Kidney tubule cell (primary cell): ENCODE measurements around the gene DAPK3.
"Not testable (repeated sequence)": the region's sequence is repeated elsewhere in the genome, so short reads cannot be mapped to it uniquely, and the experiment has no call there.

Experiments used
- DNase-seq: peaks from one replicate; pipeline ENCODE4 v3.0.0-alpha.2; 2018; ENCODE audit warnings: low spot score

DAPK3 gene

GRCh38 chr19:3954107-3954506 lies 16.8 kb downstream of the DAPK3 start:
- no peak for DNase-seq

DNA sequence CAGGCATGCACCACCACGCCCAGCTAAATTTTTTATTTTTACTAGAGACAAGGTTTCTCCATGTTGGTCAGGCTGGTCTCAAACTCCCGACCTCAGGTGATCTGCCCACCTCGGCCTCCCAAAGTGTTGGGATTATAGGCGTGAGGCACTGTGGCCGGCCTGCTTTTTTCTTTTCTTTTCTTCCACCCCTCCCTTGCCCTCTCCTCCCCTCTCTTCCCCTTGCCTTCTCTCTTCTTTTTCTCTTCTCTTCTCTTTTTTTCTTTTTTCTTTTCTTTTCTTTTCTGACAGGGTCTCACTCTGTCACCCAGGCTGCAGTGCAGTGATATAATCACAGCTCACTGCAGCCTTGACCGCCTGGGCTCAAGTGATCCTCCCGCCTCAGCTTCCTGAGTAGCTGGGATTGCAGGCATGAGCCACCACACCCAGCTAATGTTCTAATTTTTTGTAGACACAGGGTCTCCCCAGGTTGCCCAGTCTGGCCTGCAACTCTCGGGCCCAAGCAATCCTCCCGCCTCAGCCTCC lies 18.1 kb downstream of the DAPK3 start:
- not testable (repeated sequence) for DNase-seq

DNA sequence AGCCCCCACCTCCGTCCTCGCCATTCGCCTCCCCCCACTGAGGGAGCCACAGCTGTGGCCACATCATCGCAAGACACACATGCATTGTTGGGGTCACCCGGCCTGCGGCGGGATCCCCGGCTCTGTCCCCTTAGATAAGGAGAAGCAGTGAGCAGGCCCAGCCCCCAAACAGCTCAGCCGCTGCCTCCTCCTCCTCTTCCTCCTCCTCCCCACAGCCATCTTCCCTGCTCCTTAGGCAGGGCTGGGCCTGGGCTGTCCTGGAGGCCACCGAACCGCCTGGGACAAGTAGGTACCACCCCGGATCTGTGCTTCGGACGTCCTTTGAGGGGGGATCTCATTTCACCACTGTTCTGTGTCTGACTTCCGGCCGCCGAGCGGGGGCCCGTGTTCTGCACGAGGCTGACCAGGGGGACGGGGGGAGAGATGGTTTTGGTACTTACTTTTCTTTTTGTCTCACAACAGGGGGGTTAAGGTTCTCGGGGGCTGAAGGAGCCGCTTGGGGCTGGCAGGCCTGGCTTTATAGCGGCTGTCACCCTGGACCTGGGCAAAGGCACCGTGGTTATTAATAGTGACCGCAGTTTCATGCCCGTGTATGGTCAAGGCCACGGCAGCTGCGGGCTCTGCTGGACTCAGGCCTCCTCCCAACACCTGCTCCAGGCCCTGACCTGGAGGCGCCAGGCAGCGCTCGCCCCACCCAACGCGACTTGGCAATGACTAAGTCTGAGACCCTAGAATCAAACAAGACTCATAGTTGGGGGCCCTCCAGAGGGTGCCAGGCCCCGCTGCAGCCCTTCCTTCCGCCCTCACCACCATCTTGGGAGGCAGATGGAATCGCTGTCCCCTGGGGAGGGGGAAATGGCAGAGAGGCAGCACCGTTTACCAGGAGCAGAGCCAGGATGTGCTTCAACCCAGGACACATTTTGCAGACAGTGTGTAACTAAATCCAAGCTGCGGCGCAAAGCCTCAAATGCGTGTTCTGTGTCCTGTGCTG lies 19.7 kb downstream of the DAPK3 start:
- DNase-seq: no peak

- no peak for DNase-seq
Measured at GRCh38 chr19:3949997-3950859, 20.7 kb downstream of the DAPK3 start.

GRCh38 chr19:3949294-3949693 lies 21.6 kb downstream of the DAPK3 start:
- DNase-seq: no peak

- not testable (repeated sequence) for DNase-seq
Measured at GRCh38 chr19:3947316-3947933, 23.5 kb downstream of the DAPK3 start.

DNA sequence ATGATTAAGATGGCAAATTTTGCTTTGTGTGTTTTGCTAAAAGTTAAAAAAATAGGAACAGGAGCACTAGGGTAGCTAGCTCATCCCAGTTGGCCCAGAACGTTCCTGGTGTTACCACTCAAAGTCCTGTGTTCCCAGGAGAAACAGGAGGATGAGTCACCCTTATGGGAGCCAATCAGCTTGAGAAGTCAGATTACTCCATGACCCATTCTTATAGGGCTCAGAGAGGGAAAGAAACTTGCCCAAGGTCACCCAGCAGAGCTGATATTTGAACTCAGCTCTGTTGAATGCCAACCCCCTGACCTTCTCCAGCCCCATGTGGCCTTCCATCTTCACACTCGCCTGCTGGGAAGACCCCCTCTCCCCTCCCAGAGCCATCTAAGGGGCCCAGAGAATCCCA lies 25.1 kb downstream of the DAPK3 start:
- no peak for DNase-seq

DNA sequence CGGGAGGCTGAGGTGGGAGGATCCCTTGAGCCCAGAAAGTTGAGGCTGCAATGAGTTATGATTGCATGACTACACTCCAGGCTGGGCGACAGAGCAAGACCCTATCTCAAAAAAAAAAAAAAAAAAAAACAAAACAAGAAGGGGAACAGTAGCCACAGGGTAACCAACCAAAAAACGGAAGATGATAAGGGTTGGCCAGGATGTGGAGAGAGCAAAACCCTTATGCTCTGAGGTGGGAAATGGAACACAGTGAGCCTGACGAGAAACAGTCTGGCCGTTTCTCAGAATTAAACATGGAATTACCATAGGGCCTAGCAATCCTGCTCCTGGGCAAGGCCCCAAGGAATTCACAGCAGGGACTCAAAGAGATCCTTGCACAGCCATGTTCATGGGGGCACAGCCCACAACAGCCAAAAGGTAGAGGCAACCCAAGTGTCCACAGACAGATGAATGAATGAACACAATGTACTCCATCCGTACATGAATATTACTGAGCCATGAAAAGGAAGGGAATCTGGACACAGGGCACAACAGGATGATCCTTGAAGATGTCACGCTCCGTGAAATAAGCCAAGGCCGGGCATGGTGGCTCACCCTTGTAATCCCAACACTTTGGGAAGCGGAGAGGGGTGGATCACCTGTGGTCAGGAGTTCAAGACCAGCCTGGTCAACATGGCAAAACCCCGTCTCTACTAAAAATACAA lies 26.7 kb downstream of the DAPK3 start:
- DNase-seq: no peak

DNA sequence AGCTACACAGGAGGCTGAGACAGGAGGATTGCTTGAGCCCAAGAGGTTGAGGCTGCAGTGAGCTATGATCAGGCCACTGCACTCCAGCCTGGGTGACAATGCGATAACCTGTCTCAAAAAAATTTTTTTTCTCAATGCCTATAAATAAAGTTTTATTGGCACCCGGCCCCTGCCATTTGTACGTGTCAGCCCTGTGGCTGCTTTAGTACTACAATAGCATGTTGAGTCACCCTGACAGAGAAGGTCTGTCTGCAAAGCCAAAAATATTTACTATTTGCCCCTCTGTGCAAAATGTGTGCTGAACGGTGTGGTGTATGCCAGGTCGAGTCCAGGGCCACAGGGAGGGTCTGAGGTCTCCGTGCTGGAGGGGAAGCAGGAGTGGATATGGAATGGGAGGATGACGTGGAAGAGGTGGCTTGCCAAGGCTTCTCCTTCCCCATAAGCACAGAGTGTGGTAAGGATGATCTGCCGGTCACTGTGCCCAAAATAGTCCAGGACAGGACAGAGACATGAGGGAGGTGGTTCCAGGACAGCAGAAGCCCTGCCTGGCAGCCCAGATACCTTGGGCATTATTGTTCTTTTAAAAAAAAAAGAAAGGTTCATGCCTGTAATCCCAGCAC lies 28.0 kb downstream of the DAPK3 start:
- DNase-seq: no peak

DNA sequence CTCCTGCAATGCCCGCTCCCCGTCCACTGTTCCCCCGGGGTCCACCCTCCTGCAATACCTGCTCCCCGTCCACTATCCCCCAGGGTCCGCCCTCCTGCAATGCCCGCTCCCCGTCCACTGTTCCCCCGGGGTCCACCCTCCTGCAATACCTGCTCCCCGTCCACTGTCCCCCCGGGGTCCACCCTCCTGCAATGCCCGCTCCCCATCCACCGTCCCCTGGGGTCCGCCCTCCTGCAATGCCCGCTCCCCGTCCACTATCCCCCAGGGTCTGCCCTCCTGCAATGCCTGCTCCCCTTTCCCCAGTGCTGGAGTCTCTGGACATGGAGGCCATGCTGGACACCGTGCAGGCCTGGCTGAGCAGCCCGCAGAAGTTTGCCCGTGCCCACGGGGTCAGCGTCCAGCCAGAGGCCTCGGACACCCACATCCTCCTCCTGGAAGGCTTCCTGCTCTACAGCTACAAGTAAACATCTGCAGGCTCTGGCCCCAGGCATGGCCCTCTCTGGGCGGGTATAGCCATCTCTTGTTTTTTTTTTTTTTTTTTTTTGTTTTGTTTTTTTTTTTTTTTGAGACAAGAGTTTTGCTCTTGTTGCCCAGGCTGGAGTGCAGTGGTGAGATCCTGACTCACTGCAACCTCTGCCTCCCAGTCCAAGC lies 32.5 kb downstream of the DAPK3 start:
- DNase-seq: not testable (repeated sequence)

DNA sequence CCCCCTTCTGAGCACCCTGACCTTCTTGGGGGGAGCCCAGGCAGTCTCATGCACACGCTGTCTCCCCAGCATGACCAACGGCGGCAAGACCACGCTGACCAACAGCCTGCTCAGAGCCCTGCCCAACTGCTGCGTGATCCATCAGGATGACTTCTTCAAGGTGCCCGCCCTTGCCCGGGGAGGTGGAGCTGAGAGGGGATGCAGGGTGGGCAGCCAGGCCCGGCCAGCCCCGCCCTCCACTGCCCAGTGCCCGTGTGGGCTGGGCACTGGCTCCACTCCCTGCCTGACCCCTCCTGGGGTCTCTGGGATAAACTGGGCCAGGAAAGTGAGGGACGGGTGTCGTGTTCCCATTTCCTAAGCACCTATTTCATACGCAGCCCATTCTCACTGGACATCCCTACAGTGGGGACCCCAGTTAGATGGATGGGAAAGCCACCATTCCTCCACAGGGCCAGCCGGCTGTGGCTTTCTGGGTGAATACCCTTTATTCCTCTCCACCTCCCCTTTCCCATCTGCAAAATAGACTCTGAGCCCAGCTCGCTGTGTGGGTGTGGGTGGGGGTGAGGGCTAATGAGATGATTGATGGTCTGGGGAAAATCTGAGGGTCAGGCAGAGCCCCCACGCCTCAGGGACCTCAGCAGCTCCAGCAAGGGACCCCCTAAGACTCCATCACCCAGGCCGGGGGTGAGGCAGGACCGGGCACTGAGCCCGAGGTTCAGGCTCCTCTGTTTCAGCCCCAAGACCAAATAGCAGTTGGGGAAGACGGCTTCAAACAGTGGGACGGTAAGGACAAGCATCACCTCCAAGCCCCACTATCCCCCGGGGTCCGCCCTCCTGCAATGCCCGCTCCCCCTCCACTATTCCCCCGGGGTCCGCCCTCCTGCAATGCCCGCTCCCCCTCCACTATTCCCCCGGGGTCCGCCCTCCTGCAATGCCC lies 34.1 kb downstream of the DAPK3 start:
- no peak for DNase-seq

DNA sequence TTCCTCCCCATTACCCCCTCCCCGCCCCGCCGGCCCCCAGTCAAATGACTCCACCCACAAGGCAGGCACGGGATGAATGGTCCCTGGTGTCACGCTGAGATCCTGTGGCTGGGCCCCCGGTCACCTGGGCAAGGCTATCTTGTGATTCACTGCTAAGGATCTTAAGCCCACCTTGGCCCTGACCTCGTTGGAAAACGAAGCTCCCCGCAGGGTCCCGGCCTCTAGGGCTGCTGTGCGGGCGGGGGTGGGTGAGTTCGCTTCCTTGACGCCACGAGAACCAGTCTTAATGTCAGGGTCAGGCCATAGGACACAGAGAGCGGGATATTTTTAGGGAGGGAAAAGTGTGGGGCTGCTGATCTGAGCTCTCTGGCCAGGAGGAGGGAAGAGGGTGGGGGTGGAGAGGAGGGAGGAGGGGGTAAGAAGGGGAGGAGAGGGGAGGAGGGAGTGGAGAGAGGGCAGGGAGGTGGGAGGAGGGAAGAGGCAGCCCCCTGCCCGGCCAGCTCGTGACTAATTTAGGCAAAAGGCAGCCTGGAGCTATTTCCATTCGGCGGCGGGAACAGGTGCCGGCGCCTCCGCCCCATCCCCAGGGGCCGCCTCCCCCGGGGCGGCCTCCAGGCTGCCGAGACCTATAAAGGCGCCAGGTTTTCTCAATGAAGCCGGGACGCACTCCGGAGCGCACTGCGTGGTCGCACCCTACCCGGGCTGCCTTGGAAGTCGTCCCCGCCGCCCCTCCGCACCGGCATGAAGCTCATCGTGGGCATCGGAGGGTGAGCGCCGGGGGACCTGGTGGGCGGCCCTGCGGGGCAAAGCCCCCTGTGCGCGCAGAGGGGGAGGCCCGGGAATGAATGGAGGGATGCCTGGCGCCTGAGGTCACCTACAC lies 37.7 kb downstream of the DAPK3 start, which contains the start of gene NMRK2:
Gene NMRK2, plus strand, starts transcription at position 139 of the 880 bp plus-strand sequence. Its CDS starts 603 bp downstream, at position 742.
- DNase-seq: no peak

DNA sequence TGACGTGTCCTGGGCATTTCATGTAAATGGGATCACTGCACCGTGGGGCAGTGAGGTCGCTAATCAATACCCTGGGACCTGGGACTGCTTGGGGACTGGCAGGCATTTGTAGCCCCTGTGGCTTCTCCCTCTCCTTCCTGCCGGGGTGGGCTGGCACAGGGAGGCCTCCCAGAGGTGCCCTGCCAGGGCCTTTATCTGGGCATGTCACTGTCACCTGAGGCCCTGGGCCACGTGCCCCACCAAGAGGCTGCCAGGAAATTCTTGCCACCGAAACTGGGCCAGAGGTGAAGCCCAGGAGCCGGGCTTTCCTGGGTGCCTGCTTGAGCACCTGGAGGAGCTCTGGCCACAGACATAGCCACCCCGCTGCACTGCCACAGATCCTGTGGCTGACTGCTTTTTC lies 39.9 kb downstream of the DAPK3 start:
- DNase-seq: no peak

GRCh38 chr19:3923912-3924311 lies 47.0 kb downstream of the DAPK3 start:
- no peak for DNase-seq

- DNase-seq: no peak
Measured at GRCh38 chr19:3923096-3923758, 47.7 kb downstream of the DAPK3 start.

DNA sequence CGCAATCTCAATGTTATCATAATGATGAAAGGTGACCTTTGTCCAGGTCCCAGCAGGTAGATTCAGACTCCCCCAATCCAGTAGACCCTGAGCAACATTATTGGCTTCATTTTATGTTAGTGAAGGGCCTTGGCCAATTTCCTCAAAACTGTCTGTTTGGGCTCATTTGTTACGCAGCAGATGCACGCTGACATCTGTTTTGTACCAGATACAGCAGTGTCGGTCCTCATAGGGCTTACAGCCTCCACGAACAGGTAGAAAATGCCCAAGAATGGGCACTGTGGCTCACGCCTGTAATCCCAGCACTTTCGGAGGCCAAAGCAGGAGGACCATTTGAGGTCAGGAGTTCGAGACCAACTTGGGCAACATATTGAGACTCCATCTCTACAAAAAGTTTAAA lies 51.1 kb downstream of the DAPK3 start:
- no peak for DNase-seq

DNA sequence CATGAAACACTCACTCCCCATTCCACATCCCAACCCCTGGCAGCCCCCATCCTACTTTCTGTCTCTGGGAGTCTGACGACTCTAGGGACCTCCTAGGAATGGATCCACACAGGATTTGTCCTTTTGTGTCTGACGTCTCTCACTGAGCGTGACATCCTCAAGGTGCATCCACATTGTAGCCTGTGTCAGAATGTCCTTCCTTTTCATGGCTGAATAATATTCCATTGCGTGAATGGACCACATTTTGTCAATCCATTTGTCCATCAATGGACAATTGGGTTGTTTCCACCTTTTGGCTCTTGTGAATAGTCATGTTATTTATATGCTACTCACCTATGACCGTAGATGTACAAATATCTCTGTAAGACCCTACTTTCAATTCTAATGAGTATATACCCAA lies 54.9 kb downstream of the DAPK3 start:
- no peak for DNase-seq

DNA sequence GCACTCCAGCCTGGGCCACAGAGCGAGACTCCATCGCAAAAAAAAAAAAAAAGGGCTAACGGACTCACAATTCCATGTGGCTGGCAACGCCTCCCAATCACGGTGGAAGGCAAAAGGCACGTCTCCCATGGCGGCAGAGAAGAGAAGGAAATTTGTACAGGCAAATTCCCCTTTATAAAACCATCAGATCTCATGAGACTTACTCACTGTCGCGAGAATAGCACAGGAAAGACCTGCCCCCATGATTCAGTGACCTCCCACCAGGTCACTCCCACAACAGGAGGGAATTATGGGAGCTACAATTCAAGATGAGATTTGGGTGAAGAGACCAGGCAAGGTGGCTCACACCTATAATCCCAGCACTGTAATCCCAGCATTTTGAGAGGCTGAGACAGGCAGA lies 56.7 kb downstream of the DAPK3 start:
- no peak for DNase-seq
